ENCODE data around the gene CSNK1G2. TPM values are rescaled to one million over a fixed set of nuclear protein-coding genes. Genes with fewer than 3 reads are reported as not detected.

CSNK1G2 gene
- total RNA-seq, 1 donor from 2014 or later, result 62.8 TPM

DNA sequence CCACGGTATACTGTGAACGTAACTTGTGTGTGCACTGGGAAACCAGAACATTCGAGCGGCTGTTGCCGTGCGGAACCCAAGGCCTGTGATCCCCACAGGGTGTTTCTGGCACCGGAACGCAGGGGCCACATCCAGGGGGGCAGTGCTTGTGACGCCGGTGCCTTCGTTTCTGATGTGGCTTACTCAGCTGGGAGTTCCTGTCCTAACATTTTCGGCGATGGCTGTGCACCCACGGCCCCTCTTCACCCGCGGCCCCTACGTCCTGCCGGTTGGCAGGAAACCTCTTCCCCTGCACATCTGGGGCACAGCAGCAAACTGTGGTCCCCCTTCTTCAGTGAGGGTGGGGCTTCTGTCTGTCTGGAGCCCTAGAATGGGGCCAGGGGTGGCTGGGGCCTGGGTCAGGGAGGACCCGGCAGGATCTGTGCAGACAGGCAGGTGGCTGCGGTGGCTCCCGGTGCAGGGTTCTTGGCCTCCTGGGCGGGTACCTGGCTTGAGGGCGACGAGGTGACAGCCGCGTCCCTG is 26.2 kb downstream of the CSNK1G2 start:
- no peak for DNase-seq (ENCODE audit: low read depth in 2 of 2)

DNA sequence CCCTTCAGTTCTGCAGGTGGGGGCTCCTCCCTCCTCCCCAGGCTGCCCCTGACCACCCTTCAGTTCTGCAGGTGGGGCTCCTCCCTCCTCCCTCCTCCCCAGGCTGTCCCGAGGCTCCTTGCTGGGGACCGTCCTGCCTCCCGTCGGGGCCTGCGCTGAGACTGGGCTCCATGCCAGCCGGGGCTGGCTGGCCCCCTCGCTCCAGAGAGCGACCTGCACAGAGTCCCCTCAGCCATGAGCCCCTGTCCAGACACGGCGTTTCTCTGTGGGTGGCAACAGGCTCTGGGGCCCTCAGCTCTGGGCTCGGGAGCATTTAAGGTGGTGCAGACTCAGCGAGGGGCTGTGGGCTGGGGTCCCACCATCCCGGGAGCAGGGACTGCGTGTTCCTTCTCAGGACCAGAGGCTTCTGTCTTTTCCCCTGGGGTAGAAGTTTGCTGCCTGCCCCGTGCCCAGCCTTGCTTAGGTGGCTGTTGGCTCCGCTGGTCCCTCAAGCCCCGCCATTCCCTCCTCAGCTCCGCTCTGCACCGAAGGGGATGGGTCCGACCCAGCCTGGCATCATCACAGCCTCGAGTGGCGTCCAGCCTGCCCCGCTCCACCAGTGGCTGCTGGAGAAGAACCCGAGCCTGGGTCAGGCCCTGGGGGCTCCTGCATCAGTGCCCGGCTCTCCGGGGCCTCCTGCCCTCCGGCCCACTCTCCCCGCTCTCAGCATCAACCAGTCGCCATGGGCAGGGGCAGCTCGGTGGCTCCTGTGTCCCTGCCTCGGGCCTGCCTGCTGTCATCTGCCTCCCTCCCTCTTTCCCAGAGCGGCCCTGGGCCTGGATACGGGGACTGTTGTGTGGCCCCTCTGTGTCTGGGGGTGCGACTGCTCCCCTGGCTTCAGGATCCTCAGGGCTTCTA is 27.6 kb downstream of the CSNK1G2 start:
- no peak for DNase-seq (ENCODE audit: low read depth in 2 of 2)

DNA sequence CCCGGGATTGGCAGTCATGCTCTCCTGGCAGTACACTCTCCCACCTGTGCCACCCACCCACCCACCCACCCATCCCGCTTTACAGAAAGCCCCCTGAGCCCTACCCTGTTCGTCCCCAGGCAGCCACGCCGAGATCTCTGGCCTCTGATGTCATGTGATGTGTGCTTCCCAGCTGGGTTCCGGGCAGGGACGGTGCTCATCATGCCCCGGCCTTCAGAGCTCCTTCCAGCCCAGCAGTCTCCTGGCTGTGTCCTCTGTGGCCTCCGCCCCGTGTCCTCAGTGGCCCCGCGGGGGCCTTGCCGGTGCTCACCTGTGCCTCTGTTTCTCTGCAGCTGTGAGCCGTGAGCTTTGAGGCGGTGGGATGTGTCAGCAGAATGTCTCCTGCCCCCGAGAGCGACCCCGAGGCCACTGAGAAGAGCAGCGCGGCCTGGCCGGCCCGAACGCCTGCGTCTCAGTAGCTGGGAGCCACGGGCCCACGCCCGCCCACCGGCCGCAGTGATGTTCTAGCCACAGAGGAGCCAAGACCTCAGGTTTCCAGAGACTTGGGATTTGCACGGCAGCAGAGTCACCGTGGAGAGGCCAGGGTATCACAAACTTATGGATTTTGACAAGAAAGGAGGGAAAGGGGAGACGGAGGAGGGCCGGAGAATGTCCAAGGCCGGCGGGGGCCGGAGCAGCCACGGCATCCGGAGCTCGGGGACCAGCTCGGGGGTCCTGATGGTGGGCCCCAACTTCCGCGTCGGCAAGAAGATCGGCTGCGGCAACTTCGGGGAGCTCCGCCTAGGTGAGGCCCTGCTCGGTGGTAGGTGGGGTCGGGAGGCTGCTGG is 28.4 kb downstream of the CSNK1G2 start:
- DNase-seq (ENCODE audit: low read depth in 2 of 2), result no peak

DNA sequence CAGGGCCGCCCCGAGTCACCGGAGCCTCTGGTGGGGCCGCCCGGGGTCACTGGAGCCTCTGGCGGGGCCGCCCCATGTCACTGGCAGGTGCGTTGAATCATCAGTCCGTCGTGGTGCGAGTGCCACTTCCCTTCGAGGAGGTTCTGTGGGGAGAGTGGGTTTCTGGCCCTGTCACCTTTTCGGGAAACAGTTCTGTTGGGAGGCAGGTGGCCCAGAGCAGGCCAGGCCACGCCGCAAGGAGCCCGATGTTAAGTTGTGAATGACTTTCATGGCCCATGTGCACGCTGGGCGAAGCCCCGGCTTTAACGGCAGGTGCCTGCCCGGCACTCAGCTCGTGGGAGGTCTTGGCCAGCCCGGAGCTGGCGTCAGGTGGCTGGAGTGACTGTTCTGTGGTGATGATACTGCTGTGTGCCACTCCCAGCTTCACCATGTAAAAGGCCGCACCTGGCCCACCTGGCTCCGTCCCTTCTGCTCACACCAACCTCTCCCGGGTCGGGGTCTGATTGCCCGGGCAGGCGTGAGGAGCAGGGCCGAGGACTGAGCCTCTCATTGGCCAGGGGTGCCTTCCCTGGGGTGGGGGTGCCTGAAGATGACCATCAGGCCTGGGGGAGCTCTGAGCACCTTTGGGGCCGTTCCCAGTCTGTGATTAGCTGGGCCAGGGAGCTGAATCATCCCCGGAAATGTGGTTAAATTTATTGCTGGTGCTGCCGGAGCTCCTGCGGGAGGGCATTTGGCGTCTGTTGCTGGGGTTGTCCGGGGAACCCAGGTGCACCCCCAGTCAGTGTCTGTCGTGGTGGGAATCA is 29.2 kb downstream of the CSNK1G2 start:
- DNase-seq (ENCODE audit: low read depth in 2 of 2), result no peak

DNA sequence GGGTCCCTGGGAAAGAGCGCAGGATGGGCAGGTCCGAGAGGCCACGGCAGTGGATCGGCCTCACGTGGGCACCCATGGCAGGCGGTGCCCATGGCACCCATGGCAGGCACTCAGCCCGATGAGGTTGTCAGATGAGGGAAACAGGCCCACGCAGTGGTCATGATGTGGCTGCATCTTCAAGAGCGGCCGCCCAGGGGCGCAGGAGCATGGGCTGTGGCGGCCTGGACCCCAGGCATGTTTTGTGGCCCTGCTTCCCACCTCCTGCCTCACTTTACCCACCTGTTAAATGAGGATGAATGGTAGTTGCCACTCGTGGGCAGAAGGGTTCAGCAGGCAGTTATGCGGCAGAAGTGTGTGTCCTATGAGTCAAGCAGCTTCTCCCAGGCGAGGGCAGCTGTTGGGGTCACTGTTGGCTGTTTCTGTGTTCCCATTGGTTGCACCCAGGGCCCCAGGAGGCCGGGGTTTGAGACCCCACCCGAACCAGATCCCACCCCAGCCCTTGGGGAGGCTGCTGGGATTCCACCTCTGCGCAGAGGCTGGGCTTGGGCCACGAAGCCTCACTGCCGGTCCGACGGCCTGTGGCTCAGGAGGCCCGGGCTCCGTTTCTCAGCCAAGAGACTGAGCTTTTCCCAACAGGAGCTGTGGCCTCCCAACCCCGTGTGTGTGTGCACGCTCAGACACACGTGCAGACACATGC is 30.0 kb downstream of the CSNK1G2 start:
- DNase-seq (ENCODE audit: low read depth in 2 of 2), result no peak

DNA sequence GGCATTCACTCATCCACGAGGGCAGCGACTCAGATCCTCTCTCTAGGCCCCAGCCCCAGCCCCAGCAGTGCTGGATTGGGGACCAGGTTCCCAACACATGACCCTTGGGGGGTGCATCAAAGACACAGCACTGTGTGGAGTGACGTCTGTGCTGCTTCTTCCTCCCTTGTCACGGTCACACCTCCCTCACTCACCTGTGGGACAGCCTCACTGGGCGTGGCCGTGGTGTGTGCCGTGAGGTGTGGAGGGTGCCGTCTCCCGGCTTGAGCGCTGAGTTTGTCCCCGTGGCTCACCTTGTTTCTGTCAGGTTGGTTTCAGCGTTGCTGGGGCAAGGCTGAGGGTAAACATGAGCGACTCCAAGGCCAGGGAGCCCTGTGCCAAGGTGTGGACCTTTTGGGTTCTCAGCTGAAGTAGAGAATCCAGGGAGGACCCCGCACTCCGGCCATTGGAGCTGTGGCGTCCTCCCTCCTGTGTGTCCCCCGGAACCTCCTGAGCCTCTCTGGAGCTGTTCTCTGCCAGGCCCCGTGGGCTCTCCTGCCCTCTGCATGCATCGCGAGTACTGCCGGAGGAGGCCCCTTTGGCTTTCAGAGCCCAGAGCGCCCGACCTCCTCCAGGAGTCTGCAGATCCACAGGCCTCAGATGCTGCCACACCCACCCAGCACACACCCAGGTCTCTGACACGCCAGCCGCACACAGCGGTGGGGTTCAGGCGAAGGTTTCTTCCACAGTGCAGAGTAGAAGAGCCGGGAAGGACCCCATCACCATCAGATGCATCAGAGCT is 33.6 kb downstream of the CSNK1G2 start:
- no peak for DNase-seq (ENCODE audit: low read depth in 2 of 2)

DNA sequence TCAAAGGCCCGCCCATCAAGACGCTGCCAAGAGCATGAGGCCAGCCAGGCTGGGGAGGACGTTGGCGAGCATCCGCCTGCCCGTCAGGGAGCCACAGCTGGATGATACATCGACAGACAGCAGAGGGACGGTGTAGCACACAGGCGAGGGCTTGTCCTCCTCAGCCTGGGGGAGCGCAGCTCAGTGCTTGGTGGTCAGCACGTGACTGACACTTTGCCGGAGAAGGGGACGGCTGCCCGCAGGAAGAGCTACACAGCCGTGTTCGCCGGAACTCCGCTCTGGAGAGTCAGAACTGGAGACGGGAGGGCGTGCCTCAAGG is 34.1 kb downstream of the CSNK1G2 start:
- DNase-seq (ENCODE audit: low read depth in 2 of 2), result no peak

DNA sequence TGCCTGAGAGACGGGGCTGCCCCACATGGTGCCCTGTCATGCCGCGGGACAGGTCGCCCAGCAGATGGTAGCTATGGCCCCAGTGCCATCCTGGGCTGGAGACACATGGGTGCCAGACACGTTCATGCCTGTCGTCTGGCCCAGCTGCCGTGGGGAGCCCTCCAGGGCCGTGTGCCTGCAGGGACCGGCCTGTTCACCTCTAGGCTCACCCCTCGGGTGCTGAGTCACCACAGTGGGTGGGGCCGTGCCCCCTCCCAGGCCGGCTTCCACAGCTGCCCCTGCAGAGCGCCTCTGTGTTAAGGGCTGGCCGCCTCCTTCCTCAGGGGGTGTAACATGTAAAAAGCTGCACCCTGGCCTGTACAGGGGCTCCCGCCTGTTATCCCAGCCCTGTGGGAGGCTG is 36.1 kb downstream of the CSNK1G2 start:
- no peak for DNase-seq (ENCODE audit: low read depth in 2 of 2)

DNA sequence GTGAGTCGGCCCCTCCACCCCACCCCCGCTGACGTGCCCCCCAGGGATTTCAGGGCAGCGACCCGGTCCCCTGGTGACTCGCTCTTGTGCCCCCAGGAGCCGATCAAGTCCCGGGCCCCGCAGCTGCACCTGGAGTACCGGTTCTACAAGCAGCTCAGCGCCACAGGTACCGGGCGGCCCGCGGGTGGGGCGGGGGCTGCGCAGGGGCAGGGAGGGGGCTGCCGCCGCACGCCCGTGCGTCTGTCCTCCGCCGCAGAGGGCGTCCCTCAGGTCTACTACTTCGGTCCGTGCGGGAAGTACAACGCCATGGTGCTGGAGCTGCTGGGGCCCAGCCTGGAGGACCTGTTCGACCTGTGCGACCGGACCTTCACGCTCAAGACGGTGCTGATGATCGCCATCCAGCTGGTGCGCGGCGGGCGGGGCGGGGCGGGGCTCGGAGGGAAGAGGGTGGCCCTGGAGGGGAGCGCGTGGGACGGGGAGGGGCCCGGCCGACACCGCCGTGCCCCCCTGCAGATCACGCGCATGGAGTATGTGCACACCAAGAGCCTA is 37.4 kb downstream of the CSNK1G2 start:
- DNase-seq (ENCODE audit: low read depth in 2 of 2), result no peak

DNA sequence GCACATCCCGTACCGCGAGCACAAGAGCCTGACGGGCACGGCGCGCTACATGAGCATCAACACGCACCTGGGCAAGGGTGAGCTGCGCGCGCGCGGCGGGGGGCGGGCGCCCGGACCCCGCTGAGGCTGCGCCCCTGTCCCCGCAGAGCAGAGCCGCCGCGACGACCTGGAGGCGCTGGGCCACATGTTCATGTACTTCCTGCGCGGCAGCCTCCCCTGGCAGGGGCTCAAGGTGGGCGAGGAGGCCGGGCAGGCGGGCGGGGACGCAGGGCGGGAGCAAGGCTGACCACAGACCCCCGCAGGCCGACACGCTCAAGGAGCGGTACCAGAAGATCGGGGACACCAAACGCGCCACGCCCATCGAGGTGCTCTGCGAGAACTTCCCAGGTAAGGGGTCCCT is 38.0 kb downstream of the CSNK1G2 start:
- no peak for DNase-seq (ENCODE audit: low read depth in 2 of 2)

DNA sequence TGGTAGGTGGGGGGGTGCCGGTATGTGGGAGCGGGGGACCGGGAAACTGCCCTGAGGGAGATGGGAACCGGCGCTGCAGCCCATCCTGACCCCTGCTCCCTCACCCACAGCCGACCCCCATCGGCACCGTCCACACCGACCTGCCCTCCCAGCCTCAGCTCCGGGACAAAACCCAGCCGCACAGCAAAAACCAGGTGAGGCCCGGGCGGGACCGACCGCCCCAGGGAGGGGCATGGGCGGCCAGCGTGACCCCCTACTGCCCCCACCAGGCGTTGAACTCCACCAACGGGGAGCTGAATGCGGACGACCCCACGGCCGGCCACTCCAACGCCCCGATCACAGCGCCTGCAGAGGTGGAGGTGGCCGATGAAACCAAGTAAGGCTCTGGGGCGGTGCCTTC is 38.7 kb downstream of the CSNK1G2 start:
- no peak for DNase-seq (ENCODE audit: low read depth in 2 of 2)

DNA sequence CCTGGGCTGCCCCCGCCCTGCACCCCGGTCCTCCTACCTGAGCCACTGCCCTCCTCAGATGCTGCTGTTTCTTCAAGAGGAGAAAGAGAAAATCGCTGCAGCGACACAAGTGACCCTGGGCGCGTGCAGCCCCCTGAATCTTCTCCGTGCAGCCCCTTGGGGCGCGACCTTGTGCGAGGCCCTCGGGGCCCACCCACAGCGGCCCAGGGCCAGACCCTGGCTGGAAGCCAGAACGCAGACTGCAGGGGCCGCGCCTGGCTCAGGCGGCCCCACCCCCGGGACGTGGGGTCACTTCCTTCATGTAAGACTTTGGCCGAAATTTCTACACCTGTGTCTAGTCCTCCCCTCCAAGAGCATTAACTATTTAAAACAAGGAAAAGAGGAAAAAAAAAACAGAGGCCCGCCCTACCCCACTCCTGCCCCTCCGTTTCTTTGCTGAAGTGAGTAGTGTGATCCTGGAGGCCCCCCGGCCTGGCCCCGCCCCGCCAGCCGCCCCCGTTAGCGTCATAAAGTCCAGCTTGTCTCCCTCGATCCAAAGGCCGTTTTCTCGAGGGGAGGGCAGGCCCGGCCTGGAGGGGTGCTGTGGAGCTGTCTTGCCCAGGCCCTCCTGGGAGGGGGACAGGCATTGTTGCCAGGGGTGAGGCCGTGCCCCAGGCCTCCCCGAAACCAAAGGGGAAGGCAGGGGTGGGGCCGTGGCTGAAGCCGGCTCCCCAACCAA is 39.3 kb downstream of the CSNK1G2 start:
- DNase-seq (ENCODE audit: low read depth in 2 of 2), result no peak

DNA sequence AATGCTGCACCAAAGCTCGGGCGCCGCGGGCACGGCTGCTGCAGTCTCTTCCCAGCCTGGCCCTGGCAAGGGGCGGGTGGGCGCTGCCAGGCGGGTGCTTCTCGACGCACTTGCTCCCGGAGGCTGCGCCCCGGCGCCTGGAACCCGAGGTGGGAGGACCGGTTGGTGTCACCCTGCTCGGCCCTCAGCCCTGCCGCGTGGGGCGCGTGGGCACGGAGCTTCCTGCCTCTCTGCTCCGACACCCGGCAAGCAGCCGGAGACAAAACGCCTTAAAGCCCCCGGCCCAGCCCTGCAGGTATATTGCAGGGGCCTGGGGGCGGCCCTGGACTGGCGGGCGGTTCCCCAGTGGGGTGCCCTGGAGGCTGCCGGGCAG is 39.8 kb downstream of the CSNK1G2 start:
- no peak for DNase-seq (ENCODE audit: low read depth in 2 of 2)

DNA sequence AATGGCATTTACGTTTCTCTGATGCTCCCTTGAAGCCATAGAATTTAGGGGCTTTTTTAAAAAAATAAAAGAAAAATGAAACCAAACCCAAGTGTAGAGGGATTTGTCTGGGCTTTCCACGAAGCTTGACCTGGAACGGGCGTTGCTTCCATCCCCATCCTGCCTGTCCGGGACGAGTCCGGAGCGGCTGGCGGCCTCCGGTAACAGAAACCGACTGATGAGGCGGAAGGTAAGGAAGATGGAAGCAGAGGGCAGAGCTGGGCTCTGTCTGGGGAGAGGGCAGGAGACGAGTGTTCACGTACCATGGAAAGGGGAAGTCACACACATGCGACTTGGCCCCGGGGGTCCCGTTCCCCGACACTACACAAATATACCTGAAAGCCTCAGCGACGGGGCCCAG is 40.3 kb downstream of the CSNK1G2 start:
- no peak for DNase-seq (ENCODE audit: low read depth in 2 of 2)

DNA sequence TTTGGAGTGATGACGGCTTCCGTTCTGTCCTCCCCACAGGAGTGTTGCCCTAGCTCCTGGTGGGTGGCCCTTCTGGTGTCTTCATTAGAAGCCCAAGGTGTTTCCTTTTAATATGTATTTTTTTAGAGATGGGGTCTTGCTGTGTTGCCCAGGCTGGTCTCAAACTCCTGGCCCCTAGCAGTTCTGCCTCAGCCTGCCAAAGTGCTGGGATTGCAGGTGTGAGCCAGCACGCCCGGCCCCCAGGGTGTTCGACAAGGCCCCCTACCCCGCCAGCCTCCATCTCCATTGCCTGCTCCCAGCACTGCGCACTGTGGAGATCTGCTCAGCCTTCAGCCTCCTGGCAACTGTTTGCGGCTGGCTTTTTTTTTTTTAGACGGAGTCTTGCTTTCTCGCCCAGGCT is 43.4 kb downstream of the CSNK1G2 start:
- DNase-seq (ENCODE audit: low read depth in 2 of 2), result no peak

DNA sequence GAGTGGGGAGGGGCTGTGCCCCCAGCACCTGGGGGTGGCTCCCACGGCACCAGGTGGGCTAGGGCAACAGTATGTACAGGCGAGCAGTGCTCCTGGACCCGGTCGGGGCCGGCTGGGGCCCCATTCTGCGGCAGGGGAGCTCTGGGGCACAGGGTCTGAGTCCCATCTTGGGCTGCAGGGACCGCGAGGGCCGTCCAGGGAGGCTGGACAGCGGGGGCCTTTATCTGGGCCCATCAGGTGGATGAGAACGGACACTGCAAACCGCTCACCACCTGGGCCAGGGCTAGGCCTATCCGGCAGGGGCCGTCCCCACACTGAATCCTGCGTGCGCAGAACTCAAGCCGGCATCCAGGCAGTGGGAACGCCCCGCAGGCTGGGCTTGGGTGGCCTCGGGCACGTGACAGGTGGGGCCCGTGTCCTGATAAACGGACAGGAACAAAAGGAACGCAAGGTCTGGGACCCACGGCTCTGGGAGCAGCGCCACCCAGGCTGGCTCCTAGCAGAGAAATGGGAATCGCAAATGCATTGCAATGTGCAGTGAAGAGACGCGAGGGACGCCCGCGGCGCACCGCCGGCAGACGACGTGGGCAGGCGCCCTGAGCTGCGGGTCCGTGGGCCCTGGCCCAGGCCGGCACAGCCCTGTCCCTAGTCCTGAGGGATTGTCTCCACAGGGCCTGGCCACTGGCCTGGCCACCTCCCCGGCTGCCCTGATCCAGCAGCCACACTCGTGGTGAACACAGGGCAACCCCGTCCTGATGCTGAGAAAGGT is 44.8 kb downstream of the CSNK1G2 start:
- DNase-seq (ENCODE audit: low read depth in 2 of 2), result no peak

DNA sequence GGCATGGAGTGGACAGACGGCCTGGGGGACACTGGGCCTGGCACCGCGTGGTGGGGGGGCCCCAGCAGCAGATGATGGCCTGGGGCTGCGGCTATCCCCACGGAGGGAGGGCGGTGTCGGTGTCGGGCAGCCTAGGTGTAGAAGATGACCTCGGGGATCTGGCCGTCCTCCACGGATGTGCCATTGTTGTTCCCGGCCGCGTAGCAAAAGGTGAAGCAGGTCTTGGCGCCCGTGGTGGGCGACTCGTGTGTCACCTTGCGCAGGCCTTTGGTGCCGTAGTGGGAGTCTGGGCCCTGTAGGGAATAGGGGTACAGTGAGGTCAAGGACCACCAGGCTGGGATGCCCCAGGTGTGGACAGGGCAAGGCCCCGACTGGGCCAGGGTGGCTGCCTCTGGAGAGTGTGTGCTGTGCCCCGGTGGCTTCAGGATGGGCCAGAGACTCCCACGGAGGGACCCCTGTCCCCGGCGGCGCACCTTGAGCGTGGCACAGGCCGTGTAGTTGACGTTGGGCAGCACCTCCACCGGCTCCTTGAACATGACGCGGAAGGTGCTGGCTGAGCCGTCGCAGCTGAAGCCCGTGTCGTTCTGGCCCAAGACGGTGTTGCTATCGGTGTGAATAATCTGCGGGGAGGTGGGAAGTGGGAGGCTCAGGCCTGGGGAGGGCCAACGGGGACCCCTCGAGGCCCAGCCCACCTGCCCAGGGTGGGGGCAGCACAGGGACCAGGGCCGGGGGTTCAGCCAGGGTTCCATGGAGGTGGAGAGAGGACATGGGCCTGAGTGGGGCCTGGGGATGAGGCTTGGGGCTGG is 45.6 kb downstream of the CSNK1G2 start:
- DNase-seq (ENCODE audit: low read depth in 2 of 2), result no peak

Measured in dermis microvascular lymphatic vessel endothelial cell (primary cell).